IMR-90 (cell line): Measurements from ENCODE around the gene UNC5A. TPM values are rescaled to one million over a fixed set of nuclear protein-coding genes. Genes with fewer than 3 reads are reported as not detected.

Experiments used
- ATAC-seq: fragments of 200-7000 bp; cut with Tn5 transposase; 2 replicates; pipeline ENCODE4 v1.9.1; 2020; ENCODE audit warnings: low read depth, mild to moderate bottlenecking, moderate library complexity
- BruUV-seq: library from RNA; stranded (reverse); fragments of 400-500 nt; replicated peaks from 2 replicates; lab custom pipeline; 2021; lab: Mats Ljungman, UMichigan
- CTCF ChIA-PET: fragments of 300-600 bp; formaldehyde crosslinking; extraction: SDS; loops from one replicate; lab custom pipeline; 2021; ENCODE audit warnings: antibody characterized with exemption; lab: Yijun Ruan, JAX
- POLR2A ChIA-PET: fragments of 300-600 bp; sonication (Branson Sonifier 250); formaldehyde crosslinking; loops from one replicate; lab custom pipeline; 2022; ENCODE audit warnings: antibody characterized with exemption; ENCODE audit not compliant: unreplicated experiment; lab: Charles Lee
- DNase-seq: peaks from one replicate; pipeline ENCODE4 v3.0.0; 2013
- H2AFZ ChIP-seq: replicated peaks from 2 replicates; pipeline ENCODE3; 2013; ENCODE audit warnings: low read length, mild to moderate bottlenecking; ENCODE audit not compliant: poor library complexity
- H2AK5ac ChIP-seq: 2 replicates; pipeline ENCODE4 v1.6.1; 2013; ENCODE audit warnings: low read depth, low read length, inconsistent platforms
- H2AK9ac ChIP-seq: replicated peaks from 2 replicates; pipeline ENCODE3; 2013; ENCODE audit warnings: mild to moderate bottlenecking, low read depth, low read length, moderate library complexity; ENCODE audit not compliant: poor library complexity
- H2BK120ac ChIP-seq: 2 replicates; pipeline ENCODE4 v1.6.1; 2013; ENCODE audit warnings: low read depth, low read length, inconsistent platforms
- H2BK15ac ChIP-seq: 3 replicates; pipeline ENCODE4 v1.6.1; 2013; ENCODE audit warnings: low read depth, low read length, inconsistent platforms
- H2BK20ac ChIP-seq: 2 replicates; pipeline ENCODE4 v1.6.1; 2013; ENCODE audit warnings: low read depth, mild to moderate bottlenecking, inconsistent platforms, low read length, moderate library complexity
- H2BK5ac ChIP-seq: 2 replicates; pipeline ENCODE4 v1.6.1; 2013; ENCODE audit warnings: mild to moderate bottlenecking, low read depth, low read length, inconsistent platforms; ENCODE audit not compliant: poor library complexity, severe bottlenecking
- H3K14ac ChIP-seq: replicated peaks from 2 replicates; pipeline ENCODE4 v1.6.1; 2013; ENCODE audit warnings: low read depth, low read length, inconsistent platforms
- H3K18ac ChIP-seq: 2 replicates; pipeline ENCODE4 v1.6.1; 2013; ENCODE audit warnings: low read depth, low read length, control low read depth
- H3K23ac ChIP-seq: 2 replicates; pipeline ENCODE4 v1.6.1; 2013; ENCODE audit warnings: low read depth, low read length, inconsistent platforms
- H3K27ac ChIP-seq: 2 replicates; pipeline ENCODE4 v1.5.1; 2013; ENCODE audit warnings: mild to moderate bottlenecking, control low read depth, low read length; ENCODE audit not compliant: insufficient read depth
- H3K27me3 ChIP-seq: 2 replicates; pipeline ENCODE4 v1.6.1; 2013; ENCODE audit warnings: low read length; ENCODE audit not compliant: control insufficient read depth, insufficient read depth
- H3K36me3 ChIP-seq: 2 replicates; pipeline ENCODE4 v1.6.1; 2013; ENCODE audit warnings: low read length, mixed read lengths; ENCODE audit not compliant: control insufficient read depth, insufficient read depth
- H3K4ac ChIP-seq: 2 replicates; pipeline ENCODE4 v1.6.1; 2013; ENCODE audit warnings: low read depth, low read length, inconsistent platforms
- H3K4me1 ChIP-seq: 2 replicates; pipeline ENCODE4 v1.6.1; 2013; ENCODE audit warnings: low read length, mixed read lengths; ENCODE audit not compliant: control insufficient read depth, insufficient read depth
- H3K4me2 ChIP-seq: 2 replicates; pipeline ENCODE4 v1.6.1; 2013; ENCODE audit warnings: low read depth, mild to moderate bottlenecking, control low read depth, low read length, moderate library complexity
- H3K4me3 ChIP-seq: 2 replicates; pipeline ENCODE4 v1.5.1; 2013; ENCODE audit warnings: low read depth, mild to moderate bottlenecking, control low read depth, low read length, moderate library complexity; ENCODE audit not compliant: insufficient read depth
- H3K56ac ChIP-seq: 2 replicates; pipeline ENCODE4 v1.6.1; 2013; ENCODE audit warnings: low read length, inconsistent platforms; ENCODE audit not compliant: insufficient read depth; ENCODE audit errors: extremely low read depth
- H3K79me1 ChIP-seq, 2 experiments: 2 replicates each; pipeline ENCODE4 v1.6.1; 2013; ENCODE audit warnings: low read length in 2 of 2, inconsistent platforms in 1 of 2, low read depth in 1 of 2
- H3K9ac ChIP-seq: 2 replicates; pipeline ENCODE4 v1.6.1; 2013; ENCODE audit warnings: low read depth, low read length, control low read depth
- H3K9me1 ChIP-seq: 2 replicates; pipeline ENCODE4 v1.6.1; 2013; ENCODE audit warnings: low read length, inconsistent platforms; ENCODE audit not compliant: insufficient read depth
- H3K9me3 ChIP-seq: 2 replicates; pipeline ENCODE4 v1.6.1; 2013; ENCODE audit warnings: low read length; ENCODE audit not compliant: control insufficient read depth, insufficient read depth
- H4K20me1 ChIP-seq: 2 replicates; pipeline ENCODE4 v1.6.1; 2013; ENCODE audit warnings: low read length, inconsistent platforms; ENCODE audit not compliant: insufficient read depth
- H4K5ac ChIP-seq: 2 replicates; pipeline ENCODE4 v1.6.1; 2013; ENCODE audit warnings: mild to moderate bottlenecking, low read depth, low read length, control low read depth
- H4K8ac ChIP-seq, 2 experiments: 2 replicates each; pipeline ENCODE4 v1.6.1; 2013; ENCODE audit warnings: low read depth in 2 of 2, low read length in 2 of 2, control low read depth in 1 of 2, inconsistent platforms in 1 of 2
- H4K91ac ChIP-seq: 2 replicates; pipeline ENCODE4 v1.6.1; 2013; ENCODE audit warnings: low read depth, low read length, inconsistent platforms; ENCODE audit not compliant: insufficient read depth
- BHLHE40 ChIP-seq: fragments of 150-350 bp; IDR thresholded peaks from 2 replicates; pipeline ENCODE4 v1.6.1; 2016; ENCODE audit warnings: mild to moderate bottlenecking, low read depth, low read length
- CHD1 ChIP-seq: IDR thresholded peaks from 2 replicates; pipeline ENCODE4 v1.6.1; 2012; ENCODE audit warnings: low read depth, low read length, improper control_type of control experiment
- MAZ ChIP-seq: IDR thresholded peaks from 2 replicates; pipeline ENCODE4 v1.6.1; 2012; ENCODE audit warnings: low read depth, mild to moderate bottlenecking, low read length, improper control_type of control experiment, moderate library complexity, borderline replicate concordance
- MXI1 ChIP-seq: IDR thresholded peaks from 2 replicates; pipeline ENCODE4 v1.6.1; 2012; ENCODE audit warnings: low read depth, mild to moderate bottlenecking, low read length, moderate library complexity, borderline replicate concordance
- NFE2L2 ChIP-seq: fragments of 150-350 bp; IDR thresholded peaks from 2 replicates; pipeline ENCODE4 v1.6.1; 2016; ENCODE audit warnings: low read depth, mild to moderate bottlenecking, low read length
- POLR2A ChIP-seq: IDR thresholded peaks from 2 replicates; pipeline ENCODE4 v1.6.1; 2012; ENCODE audit warnings: mild to moderate bottlenecking, low read depth, low read length
- RAD21 ChIP-seq: IDR thresholded peaks from 2 replicates; pipeline ENCODE4 v1.6.1; 2012; ENCODE audit warnings: low read length, improper control_type of control experiment
- RCOR1 ChIP-seq: IDR thresholded peaks from 2 replicates; pipeline ENCODE4 v1.6.1; 2012; ENCODE audit warnings: mild to moderate bottlenecking, low read length, improper control_type of control experiment; ENCODE audit not compliant: insufficient replicate concordance
- SMC3 ChIP-seq: fragments of 150-350 bp; IDR thresholded peaks from 2 replicates; pipeline ENCODE4 v1.6.1; 2016; ENCODE audit warnings: low read depth, mild to moderate bottlenecking, antibody characterized with exemption, low read length, moderate library complexity
- WGBS, 2 experiments: methylation state at CpG; one replicate each; pipeline versions ENCODE4 v1.1.5 to v1.1.7; 2013; ENCODE audit warnings: missing lambda C conversion rate in 2 of 2; ENCODE audit not compliant: insufficient read length in 1 of 2; ENCODE audit errors: extremely low coverage in 2 of 2; 5-methylcytosine and 5-hydroxymethylcytosine counted together
- dilution Hi-C: fragments of 300-500 bp; cut with HindIII; formaldehyde crosslinking; loops from one replicate; pipeline ENCODE4 v1.14.3; 2018; ENCODE audit warnings: low sequenced_read_pairs; ENCODE audit not compliant: unreplicated experiment
- in situ Hi-C: fragments of 300-500 bp; cut with MboI; formaldehyde crosslinking; loops from 3 replicates; pipeline ENCODE4 v1.14.3; 2019; ENCODE audit warnings: low sequenced_read_pairs, inconsistent platforms, mixed read lengths
- intact Hi-C: fragments of 100-400 bp; cut with micrococcal nuclease; formaldehyde crosslinking; loops from 2 replicates; pipeline ENCODE4 v1.10.0; 2022
- polyA plus RNA-seq, 3 experiments: library from polyadenylated mRNA; depleted of rRNA; stranded (reverse); fragments of >200 nt; gene quantifications; 2 replicates each; pipeline ENCODE4 v1.2.3, GENCODE V29; 2012; ENCODE audit warnings: low replicate concordance in 1 of 3
- total RNA-seq: library from RNA; depleted of rRNA; stranded (reverse); fragments of >200 nt; gene quantifications from 2 replicates; pipeline ENCODE4 v1.2.3, GENCODE V29; 2012
- TF ChIP-seq, protein P1 (sequence below): conservative IDR thresholded peaks from 2 replicates; pipeline ENCODE4 v1.5.1; 2012; ENCODE audit warnings: mild to moderate bottlenecking, low read depth, low read length, improper control_type of control experiment
- TF ChIP-seq, protein P2 (sequence below): fragments of 150-350 bp; IDR thresholded peaks from 2 replicates; pipeline ENCODE4 v1.6.1; 2016; ENCODE audit warnings: low read depth, mild to moderate bottlenecking, low read length, moderate library complexity, borderline replicate concordance

The UNC5A gene
- total and polyA plus RNA-seq, 2 of the 4 experiments (the other 2 are of a cell fraction), result not detected

DNA sequence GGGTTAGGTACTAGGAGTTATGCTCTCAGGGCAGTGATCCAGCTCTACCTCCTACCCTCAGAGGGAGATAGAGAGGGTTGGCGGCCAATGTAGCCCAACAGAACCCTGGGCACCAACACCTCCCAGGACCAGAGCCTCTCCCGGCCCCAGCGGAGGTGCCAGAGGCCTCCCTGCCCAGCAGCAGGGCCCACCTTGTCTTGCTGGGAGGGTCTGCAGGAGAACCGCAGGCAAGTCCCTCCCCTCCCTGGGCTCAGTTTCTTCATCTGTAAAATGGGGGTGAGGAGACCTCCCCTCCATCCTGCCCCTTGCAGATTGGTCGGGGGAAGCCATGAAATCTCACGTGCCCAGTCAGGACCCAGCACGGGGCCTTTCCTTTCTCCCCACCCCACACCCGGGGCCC lies 54.4 kb downstream of the UNC5A start:
- Histone ChIP-seq H3K4me3 (no peak overlapping the region), H3K9me1 (no peaks in the 10 kb centered on the region), H2BK15ac (no peak overlapping the region), H3K9ac (no peak overlapping the region), H3K4ac (no peak overlapping the region), H2BK20ac (no peak overlapping the region), H3K56ac (no peak overlapping the region), H3K36me3 (no peaks in the 10 kb centered on the region), H3K23ac (no peak overlapping the region), H3K14ac (no peak overlapping the region), H3K9me3 (no peaks in the 10 kb centered on the region), H2BK5ac (no peak overlapping the region), H2AFZ (no peak overlapping the region), H4K20me1 (no peaks in the 10 kb centered on the region), H2AK5ac (no peak overlapping the region), H3K27me3 (peaks cover 72% of the 10 kb centered on the region), H3K4me2 (no peak overlapping the region), H3K18ac (no peak overlapping the region), H3K79me1 (no peaks in the 10 kb centered on the region), H4K8ac (no peak overlapping the region), H2BK120ac (no peak overlapping the region), H3K4me1 (no peaks in the 10 kb centered on the region), H4K91ac (no peak overlapping the region), H4K5ac (no peak overlapping the region), H3K27ac (no peak overlapping the region), H2AK9ac (no peak overlapping the region)
- ChIA-PET POLR2A (no interaction called here), CTCF (no interaction called here)
- 65% methylated on average over 2 of the region's 8 CpGs; no CpG with 5 or more reads in 1 of the 2 experiments for WGBS, 2 experiments
- no peak for ATAC-seq
- no peak for DNase-seq
- intact Hi-C loops, result no loop called here
- TF ChIP-seq POLR2A (no peak), BHLHE40 (no peak), SMC3 (no peak), NFE2L2 (no peak), RCOR1 (no peak), MXI1 (no peak), MAZ (no peak), RAD21 (no peak), CHD1 (no peak)
- TF ChIP-seq, protein P1, sequence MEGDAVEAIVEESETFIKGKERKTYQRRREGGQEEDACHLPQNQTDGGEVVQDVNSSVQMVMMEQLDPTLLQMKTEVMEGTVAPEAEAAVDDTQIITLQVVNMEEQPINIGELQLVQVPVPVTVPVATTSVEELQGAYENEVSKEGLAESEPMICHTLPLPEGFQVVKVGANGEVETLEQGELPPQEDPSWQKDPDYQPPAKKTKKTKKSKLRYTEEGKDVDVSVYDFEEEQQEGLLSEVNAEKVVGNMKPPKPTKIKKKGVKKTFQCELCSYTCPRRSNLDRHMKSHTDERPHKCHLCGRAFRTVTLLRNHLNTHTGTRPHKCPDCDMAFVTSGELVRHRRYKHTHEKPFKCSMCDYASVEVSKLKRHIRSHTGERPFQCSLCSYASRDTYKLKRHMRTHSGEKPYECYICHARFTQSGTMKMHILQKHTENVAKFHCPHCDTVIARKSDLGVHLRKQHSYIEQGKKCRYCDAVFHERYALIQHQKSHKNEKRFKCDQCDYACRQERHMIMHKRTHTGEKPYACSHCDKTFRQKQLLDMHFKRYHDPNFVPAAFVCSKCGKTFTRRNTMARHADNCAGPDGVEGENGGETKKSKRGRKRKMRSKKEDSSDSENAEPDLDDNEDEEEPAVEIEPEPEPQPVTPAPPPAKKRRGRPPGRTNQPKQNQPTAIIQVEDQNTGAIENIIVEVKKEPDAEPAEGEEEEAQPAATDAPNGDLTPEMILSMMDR, result no peak
- TF ChIP-seq, protein P2, sequence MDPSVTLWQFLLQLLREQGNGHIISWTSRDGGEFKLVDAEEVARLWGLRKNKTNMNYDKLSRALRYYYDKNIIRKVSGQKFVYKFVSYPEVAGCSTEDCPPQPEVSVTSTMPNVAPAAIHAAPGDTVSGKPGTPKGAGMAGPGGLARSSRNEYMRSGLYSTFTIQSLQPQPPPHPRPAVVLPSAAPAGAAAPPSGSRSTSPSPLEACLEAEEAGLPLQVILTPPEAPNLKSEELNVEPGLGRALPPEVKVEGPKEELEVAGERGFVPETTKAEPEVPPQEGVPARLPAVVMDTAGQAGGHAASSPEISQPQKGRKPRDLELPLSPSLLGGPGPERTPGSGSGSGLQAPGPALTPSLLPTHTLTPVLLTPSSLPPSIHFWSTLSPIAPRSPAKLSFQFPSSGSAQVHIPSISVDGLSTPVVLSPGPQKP, result no peak
- no TSS peak for BruUV-seq
- dilution Hi-C loops, result no loop called here
- in situ Hi-C loops, result no loop called here
